Measurements from ENCODE around the gene CPVL. TPM values are rescaled to one million over a fixed set of nuclear protein-coding genes. Genes with fewer than 3 reads are reported as not detected.
A peak's percentile ranks its signal among the peaks of the same experiment; 100 is the strongest.

The CPVL gene
- total RNA-seq, 1 donor from 2014 or later = 25.1 TPM

DNA sequence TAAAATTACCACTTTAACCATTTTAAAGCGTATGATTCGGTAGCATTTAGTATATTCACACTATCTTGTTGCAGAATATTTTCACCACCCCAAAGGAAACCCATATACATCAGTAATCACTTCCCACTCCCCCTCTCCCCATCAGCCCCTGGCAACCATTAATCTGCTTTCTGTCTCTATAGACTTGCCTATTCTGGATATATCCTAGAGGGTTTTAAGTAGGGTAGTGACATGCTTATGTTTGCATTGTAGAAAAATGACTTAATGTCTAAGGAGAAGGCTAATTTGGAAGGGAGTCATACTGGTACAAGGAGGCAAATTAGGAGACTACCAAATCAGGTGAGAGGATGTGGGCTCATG lies 145.6 kb downstream of the CPVL start:
- no peak overlapping the region for H3K27ac ChIP-seq (ENCODE audit: low read depth, low read length)
- no peak overlapping the region for H3K9ac ChIP-seq (ENCODE audit: low read depth in 1 of 3, low read length in 3 of 3)
- H3K4me1 ChIP-seq (ENCODE audit: control insufficient read depth in 3 of 3, insufficient read depth in 3 of 3, low read length in 3 of 3) = peaks cover 3 to 5% (median 3%) of the 10 kb centered on the region in 3 donors

DNA sequence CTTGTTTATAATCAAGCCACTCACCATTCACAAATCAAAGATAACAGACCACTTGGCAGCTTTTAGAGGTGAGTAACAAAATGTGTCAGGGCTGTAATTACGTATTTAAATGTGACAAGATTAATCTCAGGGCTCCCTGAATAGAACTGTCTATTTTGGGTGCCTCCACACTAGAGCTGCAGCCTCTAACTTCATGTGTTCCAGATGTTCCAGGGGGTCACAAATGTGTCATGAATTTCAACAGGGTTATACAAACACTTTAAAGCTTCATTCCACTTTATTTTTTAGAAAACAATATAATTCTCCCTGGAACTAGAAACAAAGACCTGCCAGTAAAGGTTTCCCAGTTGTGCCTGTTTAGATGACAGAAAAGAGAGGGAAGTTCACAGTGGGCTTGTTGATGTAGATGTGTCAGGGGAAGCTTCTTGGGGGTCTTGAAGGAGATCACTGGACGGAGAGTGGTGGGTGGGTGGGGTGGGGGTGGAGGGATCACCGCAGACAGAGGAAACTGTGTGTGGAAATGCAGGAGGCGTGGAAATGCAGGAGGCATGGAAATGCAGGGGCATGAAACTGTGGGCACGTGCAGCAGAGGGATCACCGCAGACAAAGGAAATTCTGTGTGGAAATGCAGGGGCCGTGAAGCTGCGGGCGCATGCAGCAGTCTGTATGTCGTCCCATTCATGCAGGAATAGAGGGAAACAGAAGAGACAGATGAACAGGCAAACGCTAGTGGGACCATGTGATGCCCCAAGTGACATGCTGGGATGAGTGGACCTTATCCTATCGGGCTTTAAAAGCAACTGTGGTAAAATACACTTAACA lies 146.2 kb downstream of the CPVL start:
- Histone ChIP-seq H3K27ac (ENCODE audit: low read depth, low read length) (no peak overlapping the region), H3K9me3 (ENCODE audit: control insufficient read depth in 3 of 3, low read length in 3 of 3) (no peaks in the 10 kb centered on the region), H3K9ac (ENCODE audit: low read depth in 1 of 3, low read length in 3 of 3) (no peak overlapping the region), H3K4me1 (ENCODE audit: control insufficient read depth in 3 of 3, insufficient read depth in 3 of 3, low read length in 3 of 3) (peaks cover 3 to 5% (median 3%) of the 10 kb centered on the region in 3 donors), H3K36me3 (ENCODE audit: control insufficient read depth in 3 of 3, insufficient read depth in 3 of 3, low read length in 3 of 3) (peaks cover 0 to 2% (median 0%) of the 10 kb centered on the region in 3 donors), H3K4me3 (ENCODE audit: low read length in 3 of 3) (no peak overlapping the region), H3K27me3 (ENCODE audit: control insufficient read depth in 3 of 3, insufficient read depth in 3 of 3, low read length in 3 of 3) (no peaks in the 10 kb centered on the region)

More for the DNA sequence above, 145.6 kb downstream of the CPVL start:
- no peak overlapping the region for H3K4me3 ChIP-seq (ENCODE audit: low read length in 3 of 3)
- H3K36me3 ChIP-seq (ENCODE audit: control insufficient read depth in 3 of 3, insufficient read depth in 3 of 3, low read length in 3 of 3) = peaks cover 0 to 2% (median 0%) of the 10 kb centered on the region in 3 donors
- H3K27me3 ChIP-seq (ENCODE audit: control insufficient read depth in 3 of 3, insufficient read depth in 3 of 3, low read length in 3 of 3) = no peaks in the 10 kb centered on the region
- no peaks in the 10 kb centered on the region for H3K9me3 ChIP-seq (ENCODE audit: control insufficient read depth in 3 of 3, low read length in 3 of 3)

DNA sequence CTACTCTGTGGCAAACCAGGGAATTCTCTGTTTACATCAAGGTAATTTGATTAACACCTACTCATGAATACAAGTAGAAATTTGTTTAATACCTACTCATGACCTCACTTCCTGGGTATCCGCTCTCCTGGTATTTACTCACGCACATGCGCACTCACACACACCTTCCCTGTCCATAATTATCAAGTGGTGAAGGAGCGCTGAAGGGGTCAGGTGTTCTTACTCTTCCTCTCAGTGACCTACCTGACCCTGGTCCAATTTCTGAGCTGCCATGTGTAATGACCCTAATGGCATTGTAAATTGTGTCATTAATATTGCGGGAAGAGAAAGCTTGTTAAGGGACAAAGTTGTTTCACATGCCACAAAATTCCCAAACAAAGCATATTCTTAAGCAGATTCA lies 146.9 kb downstream of the CPVL start:
- no peak overlapping the region for H3K9ac ChIP-seq (ENCODE audit: low read depth in 1 of 3, low read length in 3 of 3)
- no peaks in the 10 kb centered on the region for H3K27me3 ChIP-seq (ENCODE audit: control insufficient read depth in 3 of 3, insufficient read depth in 3 of 3, low read length in 3 of 3)
- H3K27ac ChIP-seq (ENCODE audit: low read depth, low read length) = no peak overlapping the region
- peaks cover 0 to 2% (median 0%) of the 10 kb centered on the region in 3 donors for H3K36me3 ChIP-seq (ENCODE audit: control insufficient read depth in 3 of 3, insufficient read depth in 3 of 3, low read length in 3 of 3)
- H3K4me1 ChIP-seq (ENCODE audit: control insufficient read depth in 3 of 3, insufficient read depth in 3 of 3, low read length in 3 of 3) = peaks cover 3 to 5% (median 3%) of the 10 kb centered on the region in 3 donors
- H3K4me3 ChIP-seq (ENCODE audit: low read length in 3 of 3) = no peak overlapping the region
- no peaks in the 10 kb centered on the region for H3K9me3 ChIP-seq (ENCODE audit: control insufficient read depth in 3 of 3, low read length in 3 of 3)

DNA sequence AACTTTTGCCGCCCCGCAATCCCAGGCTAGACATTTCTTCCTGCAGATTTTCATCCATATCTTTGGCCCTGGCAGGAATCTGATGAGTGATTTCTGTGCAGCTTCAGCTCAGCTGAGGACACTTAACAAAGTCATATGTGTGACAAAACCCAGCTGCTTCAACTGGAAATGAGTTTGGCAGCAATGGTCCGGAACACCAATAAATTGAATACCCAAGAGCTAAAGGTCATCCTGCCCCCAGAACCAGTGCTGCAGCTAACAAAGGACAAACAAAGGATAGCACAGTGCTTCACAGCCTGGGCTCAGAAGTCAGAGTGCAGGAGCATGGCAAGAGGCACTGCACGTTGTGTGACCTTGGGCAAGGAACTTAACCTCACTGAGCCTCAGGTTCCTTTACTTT lies 148.2 kb downstream of the CPVL start:
- Histone ChIP-seq H3K27me3 (ENCODE audit: control insufficient read depth in 3 of 3, insufficient read depth in 3 of 3, low read length in 3 of 3) (no peaks in the 10 kb centered on the region), H3K9me3 (ENCODE audit: control insufficient read depth in 3 of 3, low read length in 3 of 3) (no peaks in the 10 kb centered on the region), H3K27ac (ENCODE audit: low read depth, low read length) (no peak overlapping the region), H3K36me3 (ENCODE audit: control insufficient read depth in 3 of 3, insufficient read depth in 3 of 3, low read length in 3 of 3) (peaks cover 0 to 2% (median 0%) of the 10 kb centered on the region in 3 donors), H3K4me3 (ENCODE audit: low read length in 3 of 3) (no peak overlapping the region), H3K4me1 (ENCODE audit: control insufficient read depth in 3 of 3, insufficient read depth in 3 of 3, low read length in 3 of 3) (peaks cover 3 to 5% (median 3%) of the 10 kb centered on the region in 3 donors), H3K9ac (ENCODE audit: low read depth in 1 of 3, low read length in 3 of 3) (no peak overlapping the region)

DNA sequence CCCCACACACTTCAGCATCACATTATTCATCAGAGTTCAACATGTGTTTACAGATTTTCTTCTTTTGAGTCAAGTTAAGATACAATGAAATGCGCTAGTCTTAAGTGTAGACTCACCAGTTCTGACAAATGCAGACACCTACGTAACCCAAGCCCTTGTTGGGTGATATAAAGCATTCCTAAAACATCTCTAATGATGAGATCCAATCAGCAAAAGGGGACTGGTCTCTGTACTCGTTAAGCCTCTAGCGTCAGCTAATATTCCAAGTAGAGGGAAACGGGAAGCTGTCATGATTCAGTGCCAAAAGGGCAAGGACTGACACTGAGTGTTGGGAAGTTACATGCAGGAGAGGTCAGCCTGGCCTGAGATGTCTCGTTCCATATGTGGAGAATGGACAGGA lies 149.5 kb downstream of the CPVL start:
- Histone ChIP-seq H3K4me3 (ENCODE audit: low read length in 3 of 3) (no peak overlapping the region), H3K36me3 (ENCODE audit: control insufficient read depth in 3 of 3, insufficient read depth in 3 of 3, low read length in 3 of 3) (peaks cover 0 to 2% (median 0%) of the 10 kb centered on the region in 3 donors), H3K9ac (ENCODE audit: low read depth in 1 of 3, low read length in 3 of 3) (no peak overlapping the region), H3K4me1 (ENCODE audit: control insufficient read depth in 3 of 3, insufficient read depth in 3 of 3, low read length in 3 of 3) (peaks cover 3 to 5% (median 3%) of the 10 kb centered on the region in 3 donors), H3K9me3 (ENCODE audit: control insufficient read depth in 3 of 3, low read length in 3 of 3) (no peaks in the 10 kb centered on the region), H3K27me3 (ENCODE audit: control insufficient read depth in 3 of 3, insufficient read depth in 3 of 3, low read length in 3 of 3) (no peaks in the 10 kb centered on the region), H3K27ac (ENCODE audit: low read depth, low read length) (no peak overlapping the region)

DNA sequence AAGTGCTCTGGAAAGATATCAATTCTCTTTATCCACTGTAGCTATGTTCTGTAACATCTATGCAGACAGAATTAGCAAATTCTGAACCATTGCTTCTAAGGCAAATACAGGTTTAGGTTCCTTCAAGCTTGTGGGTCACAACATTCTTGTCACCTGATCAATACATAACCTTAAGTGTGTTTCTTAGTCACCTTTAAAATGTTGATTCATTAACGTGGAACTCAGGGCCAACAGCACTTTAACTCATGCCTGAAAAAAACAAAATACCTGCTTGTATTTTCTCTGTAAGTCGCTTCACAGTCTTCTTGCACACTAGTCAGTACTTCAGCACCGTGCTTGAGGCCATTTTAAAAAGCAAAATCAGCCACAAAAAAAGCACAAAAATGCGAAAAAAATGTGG lies 153.0 kb downstream of the CPVL start:
- no peak overlapping the region for H3K9ac ChIP-seq (ENCODE audit: low read depth in 1 of 3, low read length in 3 of 3)
- H3K4me3 ChIP-seq (ENCODE audit: low read length in 3 of 3) = no peak overlapping the region
- no peaks in the 10 kb centered on the region for H3K27me3 ChIP-seq (ENCODE audit: control insufficient read depth in 3 of 3, insufficient read depth in 3 of 3, low read length in 3 of 3)
- no peak overlapping the region for H3K27ac ChIP-seq (ENCODE audit: low read depth, low read length)
- H3K36me3 ChIP-seq (ENCODE audit: control insufficient read depth in 3 of 3, insufficient read depth in 3 of 3, low read length in 3 of 3) = no peaks in the 10 kb centered on the region
- H3K4me1 ChIP-seq (ENCODE audit: control insufficient read depth in 3 of 3, insufficient read depth in 3 of 3, low read length in 3 of 3) = peaks cover 10 to 18% (median 14%) of the 10 kb centered on the region in 3 donors
- no peaks in the 10 kb centered on the region for H3K9me3 ChIP-seq (ENCODE audit: control insufficient read depth in 3 of 3, low read length in 3 of 3)

DNA sequence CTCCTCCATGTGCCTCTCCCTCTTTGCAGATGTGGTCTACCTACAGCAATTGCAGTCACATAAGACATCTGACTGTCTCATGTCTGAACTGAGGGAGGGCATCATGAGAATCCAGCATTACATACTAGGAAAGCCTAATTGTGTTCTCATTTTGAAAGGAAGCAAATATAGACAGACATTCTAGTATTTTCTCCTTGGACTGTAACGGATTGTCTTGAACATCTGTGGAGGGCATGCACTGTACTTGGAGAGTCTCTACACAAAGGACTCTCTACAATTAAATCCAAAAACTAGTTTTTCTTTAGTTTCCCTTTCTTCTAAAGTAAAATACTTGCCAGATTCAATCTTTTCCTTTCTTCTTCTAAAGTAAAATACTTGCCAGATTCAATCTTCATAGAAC lies 153.5 kb downstream of the CPVL start:
- Histone ChIP-seq H3K9me3 (ENCODE audit: control insufficient read depth in 3 of 3, low read length in 3 of 3) (no peaks in the 10 kb centered on the region), H3K27ac (ENCODE audit: low read depth, low read length) (no peak overlapping the region), H3K9ac (ENCODE audit: low read depth in 1 of 3, low read length in 3 of 3) (no peak overlapping the region), H3K4me3 (ENCODE audit: low read length in 3 of 3) (no peak overlapping the region), H3K36me3 (ENCODE audit: control insufficient read depth in 3 of 3, insufficient read depth in 3 of 3, low read length in 3 of 3) (no peaks in the 10 kb centered on the region), H3K4me1 (ENCODE audit: control insufficient read depth in 3 of 3, insufficient read depth in 3 of 3, low read length in 3 of 3) (peaks cover 7 to 16% (median 15%) of the 10 kb centered on the region in 3 donors), H3K27me3 (ENCODE audit: control insufficient read depth in 3 of 3, insufficient read depth in 3 of 3, low read length in 3 of 3) (no peaks in the 10 kb centered on the region)

DNA sequence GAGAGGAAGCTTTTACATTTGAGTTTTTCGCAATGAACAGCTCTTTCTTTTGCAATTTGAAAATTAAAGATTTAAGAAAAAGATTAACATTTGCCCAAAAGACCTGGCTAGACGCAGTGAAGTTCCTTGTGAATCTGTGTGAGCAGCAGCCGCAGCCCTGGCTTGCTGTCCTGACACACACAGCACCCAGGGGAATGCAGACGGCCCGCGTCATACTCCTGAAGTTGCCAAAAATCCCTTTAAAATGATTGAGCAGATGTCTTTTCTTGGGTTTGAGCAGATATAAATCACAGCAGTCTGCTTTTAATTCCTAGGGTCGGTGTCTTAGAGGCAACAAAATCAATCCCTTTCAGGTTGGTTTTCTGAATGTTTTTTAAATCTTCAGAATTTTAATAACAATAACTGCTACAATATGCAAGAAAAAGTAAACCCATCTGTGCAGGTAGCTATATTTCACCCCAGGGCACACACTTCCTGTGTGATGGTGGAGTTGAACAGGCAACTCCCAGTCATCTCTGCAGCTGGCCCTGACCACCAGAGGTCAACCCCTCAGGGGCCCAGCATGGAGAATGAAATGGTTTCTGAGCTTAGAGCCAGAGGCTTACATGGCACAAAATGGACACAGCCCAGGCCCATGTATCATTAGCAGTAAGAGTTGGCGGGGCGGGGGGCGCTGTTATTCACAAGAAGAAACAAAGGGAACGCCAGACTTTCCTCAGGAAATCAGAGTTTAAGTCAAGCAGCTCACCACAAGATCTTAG lies 156.0 kb downstream of the CPVL start:
- Histone ChIP-seq H3K4me1 (ENCODE audit: control insufficient read depth in 3 of 3, insufficient read depth in 3 of 3, low read length in 3 of 3) (peaks cover 24 to 31% (median 29%) of the 10 kb centered on the region in 3 donors), H3K36me3 (ENCODE audit: control insufficient read depth in 3 of 3, insufficient read depth in 3 of 3, low read length in 3 of 3) (no peaks in the 10 kb centered on the region), H3K27me3 (ENCODE audit: control insufficient read depth in 3 of 3, insufficient read depth in 3 of 3, low read length in 3 of 3) (no peaks in the 10 kb centered on the region), H3K9ac (ENCODE audit: low read depth in 1 of 3, low read length in 3 of 3) (no peak overlapping the region), H3K9me3 (ENCODE audit: control insufficient read depth in 3 of 3, low read length in 3 of 3) (no peaks in the 10 kb centered on the region), H3K4me3 (ENCODE audit: low read length in 3 of 3) (no peak overlapping the region), H3K27ac (ENCODE audit: low read depth, low read length) (peak overlapping the region; percentile 18)

DNA sequence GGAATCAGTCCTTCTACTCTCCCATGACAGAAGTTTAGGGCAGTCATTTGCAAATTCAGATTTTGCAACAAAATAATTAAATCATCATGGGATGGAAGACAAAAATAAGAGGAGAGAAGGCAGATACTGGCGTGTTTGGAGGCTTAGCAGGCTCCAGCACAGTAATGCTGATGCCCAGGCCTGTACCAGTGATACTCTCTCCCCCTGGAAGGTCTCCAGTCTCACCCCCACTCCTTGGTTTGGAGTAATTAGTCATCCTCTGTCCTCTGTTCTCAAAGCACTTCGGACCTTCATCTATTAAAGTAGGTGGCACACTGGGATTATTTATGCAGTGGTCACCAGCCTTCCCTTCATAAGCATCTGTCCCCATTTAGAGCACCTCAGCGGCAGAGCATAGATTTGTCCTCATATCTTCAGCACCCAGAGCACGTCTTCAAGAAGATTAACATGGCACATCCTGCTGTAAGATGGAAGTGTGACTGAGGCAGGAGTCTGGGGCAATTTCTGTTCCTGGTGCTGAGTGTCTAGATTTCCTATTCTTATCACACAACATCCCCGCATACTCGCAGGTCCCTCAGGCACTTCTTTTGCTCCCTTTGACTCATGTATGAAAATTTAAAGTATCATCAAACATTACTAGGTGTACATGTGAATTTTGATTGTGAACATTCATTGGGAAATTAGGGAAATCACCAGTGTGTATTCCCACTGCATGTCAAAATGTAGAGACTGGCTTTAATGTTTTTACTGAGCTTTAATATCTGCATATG lies 156.9 kb downstream of the CPVL start:
- Histone ChIP-seq H3K9me3 (ENCODE audit: control insufficient read depth in 3 of 3, low read length in 3 of 3) (no peaks in the 10 kb centered on the region), H3K4me3 (ENCODE audit: low read length in 3 of 3) (peak overlapping the region in 1 of 3 donors; percentile 0), H3K4me1 (ENCODE audit: control insufficient read depth in 3 of 3, insufficient read depth in 3 of 3, low read length in 3 of 3) (peaks cover 28 to 37% (median 35%) of the 10 kb centered on the region in 3 donors), H3K27me3 (ENCODE audit: control insufficient read depth in 3 of 3, insufficient read depth in 3 of 3, low read length in 3 of 3) (no peaks in the 10 kb centered on the region), H3K9ac (ENCODE audit: low read depth in 1 of 3, low read length in 3 of 3) (no peak overlapping the region), H3K36me3 (ENCODE audit: control insufficient read depth in 3 of 3, insufficient read depth in 3 of 3, low read length in 3 of 3) (no peaks in the 10 kb centered on the region), H3K27ac (ENCODE audit: low read depth, low read length) (peak overlapping the region; percentile 18)
